PC-3 (cell line): Measurements from ENCODE around the gene SH2D3C.

Experiments used
- EZH2 ChIP-seq: fragments of 300-600 bp; sonication (generic); IDR thresholded peaks from one replicate; pipeline ENCODE4 v1.6.1; 2017; ENCODE audit warnings: antibody characterized with exemption, mild to moderate bottlenecking, low read length; ENCODE audit not compliant: unreplicated experiment
- EZH2phosphoT487 ChIP-seq: fragments of 300-600 bp; sonication (generic); IDR thresholded peaks from 2 replicates; pipeline ENCODE4 v1.6.1; 2018; ENCODE audit warnings: mild to moderate bottlenecking, antibody characterized with exemption, low read length, borderline replicate concordance
- TF ChIP-seq, protein P1 (sequence below): fragments of 300-600 bp; sonication (generic); conservative IDR thresholded peaks from 2 replicates; pipeline ENCODE4 v1.5.1; 2017; ENCODE audit warnings: antibody characterized with exemption, low read depth, mild to moderate bottlenecking, low read length

DNA sequence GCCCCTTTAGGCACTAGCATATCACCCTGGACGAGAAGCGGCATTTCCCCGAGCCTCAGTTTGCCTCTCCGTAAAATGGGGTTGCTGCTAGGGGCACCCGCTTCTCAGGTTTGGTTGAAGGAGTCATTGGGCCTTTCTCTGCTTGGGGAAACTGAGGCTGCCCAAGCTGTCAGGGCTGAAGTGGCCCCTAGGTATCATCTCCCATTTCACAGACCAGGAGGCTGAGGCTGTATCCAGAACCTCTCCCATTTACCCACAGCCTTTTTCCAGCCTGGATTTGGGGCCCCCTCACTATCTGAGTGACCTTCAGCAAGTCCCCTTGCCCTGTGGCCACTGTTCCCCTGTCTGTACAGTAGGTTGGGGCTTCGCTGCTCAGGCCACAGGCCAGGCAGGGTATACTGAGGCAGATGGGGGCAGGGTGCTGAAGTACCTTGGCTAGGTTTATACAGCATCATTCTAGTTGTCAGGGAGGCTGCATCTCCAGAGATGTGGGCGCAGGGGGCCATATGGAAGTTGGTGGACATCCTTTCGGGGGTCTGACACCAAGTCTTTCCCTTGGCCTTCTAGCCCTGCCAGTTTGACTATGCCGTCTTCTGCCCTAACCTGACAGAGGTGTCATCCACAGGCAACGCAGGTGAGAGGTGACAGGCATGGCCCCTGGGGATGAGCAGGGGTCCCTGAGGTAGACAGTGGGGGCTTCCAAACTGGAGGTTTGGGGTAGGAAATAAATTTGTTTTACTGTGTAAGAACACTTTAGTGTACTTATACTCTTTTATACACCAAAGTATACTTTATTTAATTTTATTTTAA, 32.1 kb upstream of the SH2D3C start:
- TF ChIP-seq, protein P1, sequence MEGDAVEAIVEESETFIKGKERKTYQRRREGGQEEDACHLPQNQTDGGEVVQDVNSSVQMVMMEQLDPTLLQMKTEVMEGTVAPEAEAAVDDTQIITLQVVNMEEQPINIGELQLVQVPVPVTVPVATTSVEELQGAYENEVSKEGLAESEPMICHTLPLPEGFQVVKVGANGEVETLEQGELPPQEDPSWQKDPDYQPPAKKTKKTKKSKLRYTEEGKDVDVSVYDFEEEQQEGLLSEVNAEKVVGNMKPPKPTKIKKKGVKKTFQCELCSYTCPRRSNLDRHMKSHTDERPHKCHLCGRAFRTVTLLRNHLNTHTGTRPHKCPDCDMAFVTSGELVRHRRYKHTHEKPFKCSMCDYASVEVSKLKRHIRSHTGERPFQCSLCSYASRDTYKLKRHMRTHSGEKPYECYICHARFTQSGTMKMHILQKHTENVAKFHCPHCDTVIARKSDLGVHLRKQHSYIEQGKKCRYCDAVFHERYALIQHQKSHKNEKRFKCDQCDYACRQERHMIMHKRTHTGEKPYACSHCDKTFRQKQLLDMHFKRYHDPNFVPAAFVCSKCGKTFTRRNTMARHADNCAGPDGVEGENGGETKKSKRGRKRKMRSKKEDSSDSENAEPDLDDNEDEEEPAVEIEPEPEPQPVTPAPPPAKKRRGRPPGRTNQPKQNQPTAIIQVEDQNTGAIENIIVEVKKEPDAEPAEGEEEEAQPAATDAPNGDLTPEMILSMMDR, result no peak
- TF ChIP-seq EZH2 (no peak), EZH2phosphoT487 (no peak)
